K562 (cell line): Measurements from ENCODE around the gene TBC1D2. TPM values are rescaled to one million over a fixed set of nuclear protein-coding genes. Genes with fewer than 3 reads are reported as not detected.

Source experiments
- CBFA2T3 ChIP-seq: fragments of 450-650 bp; IDR thresholded peaks from 2 replicates; pipeline ENCODE4 v1.6.1; 2017
- KDM1A ChIP-seq, 2 experiments: fragments of 450-650 bp; IDR thresholded peaks; 2 replicates each; pipeline ENCODE4 v1.6.1; 2016; ENCODE audit warnings: mild to moderate bottlenecking in 2 of 2
- KLF13 ChIP-seq: fragments of 450-650 bp; IDR thresholded peaks from 2 replicates; pipeline ENCODE4 v1.6.1; 2016; ENCODE audit warnings: missing genetic modification characterization, low read depth, mild to moderate bottlenecking, missing compliant biosample characterization, moderate library complexity, borderline replicate concordance
- LEF1 ChIP-seq: fragments of 450-650 bp; IDR thresholded peaks from 2 replicates; pipeline ENCODE4 v1.6.1; 2016; ENCODE audit warnings: mild to moderate bottlenecking
- MED1 ChIP-seq: sonication (generic); formaldehyde crosslinking; IDR thresholded peaks from 2 replicates; pipeline ENCODE4 v1.8.1; 2023; ENCODE audit warnings: missing genetic modification reagents, borderline replicate concordance
- SMARCB1 ChIP-seq: IDR thresholded peaks from 2 replicates; pipeline ENCODE4 v1.6.1; 2011; ENCODE audit warnings: improper control_type of control experiment, low read depth; ENCODE audit not compliant: insufficient read length
- SP1 ChIP-seq: sonication (generic); formaldehyde crosslinking; IDR thresholded peaks from 2 replicates; pipeline ENCODE4 v1.8.1; 2022; ENCODE audit warnings: mild to moderate bottlenecking, missing genetic modification reagents
- SREBF2 ChIP-seq: sonication (generic); formaldehyde crosslinking; IDR thresholded peaks from 2 replicates; pipeline ENCODE4 v1.4.0; 2020; ENCODE audit warnings: mild to moderate bottlenecking, missing genetic modification reagents
- TAF1 ChIP-seq: IDR thresholded peaks from 2 replicates; pipeline ENCODE4 v1.6.1; 2011; ENCODE audit warnings: mild to moderate bottlenecking, low read length, moderate library complexity; ENCODE audit not compliant: insufficient read depth, control insufficient read depth, severe bottlenecking; ENCODE audit errors: extremely low read depth
- THAP7 ChIP-seq: fragments of 250-450 bp; sonication (Bioruptor Pico); IDR thresholded peaks from 2 replicates; pipeline ENCODE4 v1.5.0; 2021
- WHSC1 ChIP-seq: IDR thresholded peaks from one replicate; pipeline ENCODE4 v1.6.1; 2012; ENCODE audit warnings: low read length, control low read depth, inconsistent platforms
- XRCC5 ChIP-seq: fragments of 200-400 bp; formaldehyde crosslinking; IDR thresholded peaks from 2 replicates; pipeline ENCODE4 v1.6.1; 2017; ENCODE audit warnings: low read depth, mild to moderate bottlenecking, low read length
- ZBTB11 ChIP-seq, 3 experiments: fragments of 200-800 bp in 1 of 3; fragments of 250-450 bp in 1 of 3; fragments of 450-650 bp in 1 of 3; sonication (Bioruptor Pico) in 1 of 3; sonication (Bioruptor generic) in 1 of 3; formaldehyde crosslinking in 1 of 3; IDR thresholded peaks; 2 replicates each; pipeline versions ENCODE4 v1.6.1 to v1.8.0; 2016 to 2022; ENCODE audit warnings: mild to moderate bottlenecking in 2 of 3, missing genetic modification characterization in 2 of 3, missing compliant biosample characterization in 1 of 3, moderate library complexity in 1 of 3
- ZBTB34 ChIP-seq: fragments of 250-450 bp; sonication (Bioruptor Pico); IDR thresholded peaks from 2 replicates; pipeline ENCODE4 v1.8.0; 2021; ENCODE audit warnings: mild to moderate bottlenecking, moderate library complexity
- ZC3H4 ChIP-seq: sonication (generic); formaldehyde crosslinking; IDR thresholded peaks from 2 replicates; pipeline ENCODE4 v1.9.0; 2021; ENCODE audit warnings: missing genetic modification reagents, borderline replicate concordance
- ZKSCAN8 ChIP-seq: fragments of 200-800 bp; sonication (Bioruptor generic); IDR thresholded peaks from 2 replicates; pipeline ENCODE4 v1.6.1; 2016; ENCODE audit warnings: missing genetic modification characterization, missing compliant biosample characterization
- ZNF280B ChIP-seq: fragments of 250-450 bp; sonication (Bioruptor Pico); IDR thresholded peaks from 2 replicates; pipeline ENCODE4 v1.5.1; 2021; ENCODE audit warnings: mild to moderate bottlenecking
- ZNF347 ChIP-seq: fragments of 450-650 bp; formaldehyde crosslinking; IDR thresholded peaks from 2 replicates; pipeline ENCODE4 v1.4.0; 2020; ENCODE audit warnings: low read depth, mild to moderate bottlenecking, moderate library complexity
- ZNF655 ChIP-seq: fragments of 250-450 bp; sonication (Bioruptor Pico); IDR thresholded peaks from 2 replicates; pipeline ENCODE4 v1.5.0; 2021
- polyA plus RNA-seq, 8 experiments: library from polyadenylated mRNA; depleted of rRNA in 4 of 8; stranded (reverse) in 5 of 8; unstranded in 3 of 8; fragments of >200 nt; fragmentation: Nextera tagmentation in 2 of 8; fragmentation: Illumina TruSeq in 1 of 8; extraction: Ambion mirVana in 2 of 8; extraction: Trizol in 1 of 8; gene quantifications; 2 replicates each; pipeline versions ENCODE4 v1.2.1 to v1.2.3, GENCODE V29; 2011 to 2014; ENCODE audit warnings: inconsistent platforms in 1 of 8, missing spikeins in 1 of 8
- total RNA-seq, 7 experiments: library from RNA; depleted of rRNA in 6 of 7; stranded (reverse); fragments of >200 nt in 6 of 7; fragmentation: Illumina TruSeq in 2 of 7; extraction: Trizol in 2 of 7; gene quantifications; 2 replicates each; pipeline versions ENCODE4 v1.2.1 to v1.2.3, GENCODE V29; 2011 to 2021; ENCODE audit warnings: low replicate concordance in 1 of 7

TBC1D2 gene
- total and polyA plus RNA-seq, 9 of the 15 experiments (the other 6 are each of a cell fraction or from before 2014, with no cell fraction given), result 0.10 to 7.0 (median 2.5) TPM

GRCh38 chr9:98248737-98249474, 6.5 kb downstream of the TBC1D2 start (continued):
- TF ChIP-seq ZNF280B (CRISPR knock-in tag) (no peak), KDM1A (IDR thresholded peaks at IDR 0.05) (peak in 1 of 2 experiments; percentile 27; a peak in 1 of 4 replicates), THAP7 (no peak), MED1 (CRISPR knock-in tag) (no peak), KLF13 (tag) (no peak), WHSC1 (peak; percentile 36), ZNF655 (CRISPR knock-in tag) (no peak), SMARCB1 (no peak), ZBTB34 (no peak), ZC3H4 (no peak), LEF1 (peak; percentile 97), SREBF2 (no peak), ZNF347 (no peak), CBFA2T3 (peak; percentile 54), TAF1 (peak; percentile 43), XRCC5 (no peak), ZKSCAN8 (CRISPR knock-in tag) (peak; percentile 89), ZBTB11 (CRISPR knock-in tag; IDR thresholded peaks at IDR 0.05) (peak in 1 of 3 experiments; percentile 47; a peak in 2 of 6 replicates), SP1 (CRISPR knock-in tag) (no peak)
